Measurements from ENCODE around the gene DIRAS1.

DNA sequence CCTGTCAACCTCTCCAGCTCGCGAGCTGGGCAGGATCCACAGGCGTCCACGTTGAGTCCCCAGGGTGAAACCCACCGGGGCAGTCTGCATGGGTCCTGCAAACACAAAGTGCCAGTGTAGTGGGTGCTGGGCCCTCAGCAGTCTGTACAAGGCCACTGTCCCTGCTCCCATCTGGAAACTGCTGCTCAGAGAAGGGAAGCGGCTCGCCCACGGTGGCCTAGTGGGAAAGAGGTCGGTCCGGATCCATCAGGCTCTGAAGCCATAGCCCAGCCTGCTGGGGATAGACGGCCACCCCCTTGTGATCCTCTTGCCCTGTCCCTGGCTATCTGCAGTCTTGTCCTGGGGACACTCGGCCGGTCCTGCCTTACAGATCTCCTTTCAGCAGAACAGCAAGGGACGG, 2.6 kb upstream of the DIRAS1 start:
- TF ChIP-seq, protein P1, sequence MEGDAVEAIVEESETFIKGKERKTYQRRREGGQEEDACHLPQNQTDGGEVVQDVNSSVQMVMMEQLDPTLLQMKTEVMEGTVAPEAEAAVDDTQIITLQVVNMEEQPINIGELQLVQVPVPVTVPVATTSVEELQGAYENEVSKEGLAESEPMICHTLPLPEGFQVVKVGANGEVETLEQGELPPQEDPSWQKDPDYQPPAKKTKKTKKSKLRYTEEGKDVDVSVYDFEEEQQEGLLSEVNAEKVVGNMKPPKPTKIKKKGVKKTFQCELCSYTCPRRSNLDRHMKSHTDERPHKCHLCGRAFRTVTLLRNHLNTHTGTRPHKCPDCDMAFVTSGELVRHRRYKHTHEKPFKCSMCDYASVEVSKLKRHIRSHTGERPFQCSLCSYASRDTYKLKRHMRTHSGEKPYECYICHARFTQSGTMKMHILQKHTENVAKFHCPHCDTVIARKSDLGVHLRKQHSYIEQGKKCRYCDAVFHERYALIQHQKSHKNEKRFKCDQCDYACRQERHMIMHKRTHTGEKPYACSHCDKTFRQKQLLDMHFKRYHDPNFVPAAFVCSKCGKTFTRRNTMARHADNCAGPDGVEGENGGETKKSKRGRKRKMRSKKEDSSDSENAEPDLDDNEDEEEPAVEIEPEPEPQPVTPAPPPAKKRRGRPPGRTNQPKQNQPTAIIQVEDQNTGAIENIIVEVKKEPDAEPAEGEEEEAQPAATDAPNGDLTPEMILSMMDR (conservative IDR thresholded peaks at IDR 0.05 in 1 of 2, IDR thresholded peaks at IDR 0.05 in 1 of 2; ENCODE audit: low read depth in 1 of 2, low read length in 2 of 2) = no peak
- no peak for TF ChIP-seq EZH2 (IDR thresholded peaks at IDR 0.05; ENCODE audit: low read length, missing control alignments)

Data from fibroblast of lung (primary cell).